WTC11 (cell line): ENCODE data around the gene PPP1R16B. TPM values are rescaled to one million over a fixed set of nuclear protein-coding genes. Genes with fewer than 3 reads are reported as not detected.

ENCODE experiments used
- ATAC-seq: fragments of 200-7000 bp; cut with Tn5 transposase; 2 replicates; pipeline ENCODE4 v1.10.0; 2021; ENCODE audit warnings: mild to moderate bottlenecking, moderate library complexity
- CTCF ChIA-PET: fragments of 300-600 bp; sonication (Branson Sonifier 250); formaldehyde crosslinking; loops from one replicate; lab custom pipeline; 2021; ENCODE audit warnings: antibody characterized with exemption; lab: Charles Lee
- POLR2A ChIA-PET: fragments of 350-600 bp; sonication (Branson Sonifier 250); formaldehyde crosslinking; loops from one replicate; lab custom pipeline; 2021; ENCODE audit warnings: antibody characterized with exemption; lab: Charles Lee
- DNase-seq: peaks from one replicate; pipeline ENCODE4 v3.0.0; 2021; ENCODE audit warnings: low spot score
- H3K27ac Mint-ChIP-seq: 2 replicates; pipeline ENCODE4 v1.8.0; 2021; ENCODE audit warnings: mixed read lengths
- H3K27me3 Mint-ChIP-seq: 2 replicates; pipeline ENCODE4 v1.8.0; 2021; ENCODE audit warnings: low read depth, mild to moderate bottlenecking, moderate library complexity, mixed read lengths
- H3K36me3 Mint-ChIP-seq: 2 replicates; pipeline ENCODE4 v1.8.0; 2021; ENCODE audit warnings: mixed read lengths
- H3K4me1 Mint-ChIP-seq: 2 replicates; pipeline ENCODE4 v1.8.0; 2022; ENCODE audit warnings: mixed read lengths
- H3K4me3 Mint-ChIP-seq: 2 replicates; pipeline ENCODE4 v1.8.0; 2021; ENCODE audit warnings: mild to moderate bottlenecking, moderate library complexity, mixed read lengths
- H3K9me3 Mint-ChIP-seq: 2 replicates; pipeline ENCODE4 v1.8.0; 2021; ENCODE audit warnings: mixed read lengths
- CBFB ChIP-seq: sonication (generic); formaldehyde crosslinking; IDR thresholded peaks from 2 replicates; pipeline ENCODE4 v1.8.1; 2022; ENCODE audit warnings: mild to moderate bottlenecking, low read depth, missing genetic modification reagents
- E2F1 ChIP-seq: sonication (generic); formaldehyde crosslinking; IDR thresholded peaks from 2 replicates; pipeline ENCODE4 v1.8.0; 2022; ENCODE audit warnings: mild to moderate bottlenecking, missing genetic modification reagents
- FOXK1 ChIP-seq: sonication (generic); formaldehyde crosslinking; IDR thresholded peaks from 2 replicates; pipeline ENCODE4 v1.8.0; 2022; ENCODE audit warnings: mild to moderate bottlenecking, moderate library complexity, missing genetic modification reagents
- FOXP1 ChIP-seq: sonication (generic); formaldehyde crosslinking; IDR thresholded peaks from 2 replicates; pipeline ENCODE4 v1.8.0; 2022; ENCODE audit warnings: missing genetic modification reagents, mild to moderate bottlenecking, moderate library complexity, borderline replicate concordance
- GRHL2 ChIP-seq: fragments of 250-450 bp; sonication (Bioruptor Pico); IDR thresholded peaks from 2 replicates; pipeline ENCODE4 v1.8.0; 2022; ENCODE audit warnings: mild to moderate bottlenecking, moderate library complexity; ENCODE audit not compliant: insufficient replicate concordance, severe bottlenecking
- JUN ChIP-seq: sonication (generic); formaldehyde crosslinking; IDR thresholded peaks from 2 replicates; pipeline ENCODE4 v1.8.0; 2023; ENCODE audit warnings: mild to moderate bottlenecking, missing genetic modification reagents
- MYBL2 ChIP-seq: sonication (generic); formaldehyde crosslinking; IDR thresholded peaks from 2 replicates; pipeline ENCODE4 v1.8.1; 2023; ENCODE audit warnings: mild to moderate bottlenecking, moderate library complexity, missing genetic modification reagents
- NR3C1 ChIP-seq: sonication (generic); formaldehyde crosslinking; conservative IDR thresholded peaks from 2 replicates; pipeline ENCODE4 v1.8.1; 2023; ENCODE audit warnings: low read depth, mild to moderate bottlenecking, missing genetic modification reagents
- RORB ChIP-seq: fragments of 250-450 bp; sonication (Bioruptor Pico); IDR thresholded peaks from 2 replicates; pipeline ENCODE4 v1.9.0; 2021; ENCODE audit warnings: mild to moderate bottlenecking
- STAT6 ChIP-seq: sonication (generic); formaldehyde crosslinking; conservative IDR thresholded peaks from 2 replicates; pipeline ENCODE4 v1.8.1; 2023; ENCODE audit warnings: mild to moderate bottlenecking, low read depth, missing genetic modification reagents, moderate library complexity
- TCF7 ChIP-seq: sonication (generic); formaldehyde crosslinking; IDR thresholded peaks from 2 replicates; pipeline ENCODE4 v1.8.0; 2022; ENCODE audit warnings: mild to moderate bottlenecking, low read depth, missing genetic modification reagents, moderate library complexity
- TEAD4 ChIP-seq: sonication (generic); formaldehyde crosslinking; IDR thresholded peaks from 2 replicates; pipeline ENCODE4 v1.8.0; 2022; ENCODE audit warnings: mild to moderate bottlenecking, missing genetic modification reagents
- ZNF138 ChIP-seq: sonication (generic); formaldehyde crosslinking; conservative IDR thresholded peaks from 2 replicates; pipeline ENCODE4 v1.8.1; 2022; ENCODE audit warnings: mild to moderate bottlenecking, moderate library complexity, missing genetic modification reagents
- ZNF263 ChIP-seq: sonication (generic); formaldehyde crosslinking; IDR thresholded peaks from 2 replicates; pipeline ENCODE4 v1.8.1; 2022; ENCODE audit warnings: low read depth, mild to moderate bottlenecking, moderate library complexity, missing genetic modification reagents
- ZNF317 ChIP-seq: sonication (generic); formaldehyde crosslinking; IDR thresholded peaks from 2 replicates; pipeline ENCODE4 v1.8.1; 2023; ENCODE audit warnings: low read depth, mild to moderate bottlenecking, moderate library complexity, missing genetic modification reagents, borderline replicate concordance
- total RNA-seq: library from RNA; stranded (reverse); gene quantifications from 3 replicates; pipeline ENCODE4 v1.2.3, GENCODE V29; 2021
- TF ChIP-seq, protein P1 (sequence below): sonication (generic); formaldehyde crosslinking; IDR thresholded peaks from 2 replicates; pipeline ENCODE4 v1.8.1; 2022; ENCODE audit warnings: missing genetic modification reagents, borderline replicate concordance
- TF ChIP-seq, protein P2 (sequence below): sonication (generic); formaldehyde crosslinking; IDR thresholded peaks from 2 replicates; pipeline ENCODE4 v1.8.1; 2023; ENCODE audit warnings: mild to moderate bottlenecking, missing genetic modification reagents, moderate library complexity

PPP1R16B gene
- total RNA-seq, 1 experiment from 2014 or later = 12.0 TPM

GRCh38 chr20:38953630-38954340 lies 148.3 kb downstream of the PPP1R16B start:
- H3K4me1 Mint-ChIP-seq = no peaks in the 10 kb centered on the region
- DNase-seq (no peak), ATAC-seq (no peak)
- no peak for TF ChIP-seq ZNF317 (CRISPR knock-in tag)
- TF ChIP-seq ZNF138 (CRISPR knock-in tag) = no peak
- no peak for TF ChIP-seq CBFB (CRISPR knock-in tag)
- TF ChIP-seq GRHL2 (CRISPR knock-in tag) = no peak
- no peak overlapping the region for H3K4me3 Mint-ChIP-seq
- ChIA-PET POLR2A (no interaction called here), CTCF (interaction anchor here (1.3 kb wide), 1 partner anchor 8 kb away, joined by 4 read pairs; the partner anchor contains the start of gene DHX35)
- H3K27me3 Mint-ChIP-seq = no peaks in the 10 kb centered on the region
- H3K9me3 Mint-ChIP-seq = no peaks in the 10 kb centered on the region
- H3K36me3 Mint-ChIP-seq = peaks cover 56% of the 10 kb centered on the region
- H3K27ac Mint-ChIP-seq = peak overlapping the region; percentile 65; the same call in 1 of the 2 replicates

DNA sequence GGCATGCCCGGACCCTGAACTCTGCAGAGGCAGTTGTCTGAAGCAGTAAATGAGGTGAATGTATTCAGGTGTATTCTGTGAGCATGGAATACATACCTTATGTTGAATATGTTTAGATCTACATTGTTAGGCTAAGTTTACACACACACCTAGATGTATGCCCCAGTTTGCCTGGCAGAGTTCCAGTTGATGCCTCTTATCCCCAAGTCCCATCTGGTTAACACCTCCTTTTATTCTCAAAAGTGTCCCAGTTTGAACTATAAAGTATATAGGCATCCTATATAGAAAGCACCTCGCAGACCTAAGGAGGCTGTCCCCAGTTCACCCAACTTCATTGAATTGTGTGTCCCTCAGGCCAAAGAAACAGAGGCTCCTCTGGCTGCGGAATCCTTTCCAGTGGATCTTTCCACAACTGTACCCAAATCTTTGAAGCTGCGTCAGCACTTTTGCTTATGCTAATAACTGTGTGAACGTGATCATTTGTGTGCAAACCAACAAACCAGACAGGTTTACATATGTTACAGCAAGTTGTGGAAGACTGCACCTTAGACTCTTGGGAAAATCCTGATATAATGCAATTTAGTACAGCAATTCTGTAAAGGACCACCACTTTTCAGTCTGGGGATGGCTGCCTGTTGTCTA lies 151.9 kb downstream of the PPP1R16B start:
- no peak overlapping the region for H3K27ac Mint-ChIP-seq
- ChIA-PET POLR2A (no interaction called here), CTCF (no interaction called here)
- ATAC-seq = no peak
- TF ChIP-seq FOXK1 (CRISPR knock-in tag) (no peak), MYBL2 (CRISPR knock-in tag) (no peak), TEAD4 (CRISPR knock-in tag) (no peak), STAT6 (CRISPR knock-in tag) (no peak), JUN (CRISPR knock-in tag) (no peak), ZNF263 (CRISPR knock-in tag) (no peak), NR3C1 (CRISPR knock-in tag) (no peak), E2F1 (no peak), FOXP1 (no peak), TCF7 (CRISPR knock-in tag) (no peak), RORB (CRISPR knock-in tag) (no peak)
- TF ChIP-seq, protein P1, sequence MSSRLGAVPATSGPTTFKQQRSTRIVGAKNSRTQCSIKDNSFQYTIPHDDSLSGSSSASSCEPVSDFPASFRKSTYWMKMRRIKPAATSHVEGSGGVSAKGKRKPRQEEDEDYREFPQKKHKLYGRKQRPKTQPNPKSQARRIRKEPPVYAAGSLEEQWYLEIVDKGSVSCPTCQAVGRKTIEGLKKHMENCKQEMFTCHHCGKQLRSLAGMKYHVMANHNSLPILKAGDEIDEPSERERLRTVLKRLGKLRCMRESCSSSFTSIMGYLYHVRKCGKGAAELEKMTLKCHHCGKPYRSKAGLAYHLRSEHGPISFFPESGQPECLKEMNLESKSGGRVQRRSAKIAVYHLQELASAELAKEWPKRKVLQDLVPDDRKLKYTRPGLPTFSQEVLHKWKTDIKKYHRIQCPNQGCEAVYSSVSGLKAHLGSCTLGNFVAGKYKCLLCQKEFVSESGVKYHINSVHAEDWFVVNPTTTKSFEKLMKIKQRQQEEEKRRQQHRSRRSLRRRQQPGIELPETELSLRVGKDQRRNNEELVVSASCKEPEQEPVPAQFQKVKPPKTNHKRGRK (CRISPR knock-in tag) = no peak
- TF ChIP-seq, protein P2, sequence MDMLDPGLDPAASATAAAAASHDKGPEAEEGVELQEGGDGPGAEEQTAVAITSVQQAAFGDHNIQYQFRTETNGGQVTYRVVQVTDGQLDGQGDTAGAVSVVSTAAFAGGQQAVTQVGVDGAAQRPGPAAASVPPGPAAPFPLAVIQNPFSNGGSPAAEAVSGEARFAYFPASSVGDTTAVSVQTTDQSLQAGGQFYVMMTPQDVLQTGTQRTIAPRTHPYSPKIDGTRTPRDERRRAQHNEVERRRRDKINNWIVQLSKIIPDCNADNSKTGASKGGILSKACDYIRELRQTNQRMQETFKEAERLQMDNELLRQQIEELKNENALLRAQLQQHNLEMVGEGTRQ = no peak
- TF ChIP-seq, all 79 proteins: peak for 0
- Mint-ChIP-seq H3K36me3 (peaks cover 23% of the 10 kb centered on the region), H3K9me3 (no peaks in the 10 kb centered on the region), H3K4me1 (peaks cover 13% of the 10 kb centered on the region), H3K4me3 (no peak overlapping the region), H3K27me3 (no peaks in the 10 kb centered on the region)
- no peak for DNase-seq
